ENCODE measurements around the gene ABHD4.
"Not testable (repeated sequence)": the region's sequence is repeated elsewhere in the genome, so short reads cannot be mapped to it uniquely, and the experiment has no call there.

ABHD4 gene

GRCh38 chr14:22613736-22614239, 15.7 kb downstream of the ABHD4 start:
- no peak overlapping the region for H3K4me3 ChIP-seq (ENCODE audit: low read depth, low read length)
- TF ChIP-seq, protein P1, sequence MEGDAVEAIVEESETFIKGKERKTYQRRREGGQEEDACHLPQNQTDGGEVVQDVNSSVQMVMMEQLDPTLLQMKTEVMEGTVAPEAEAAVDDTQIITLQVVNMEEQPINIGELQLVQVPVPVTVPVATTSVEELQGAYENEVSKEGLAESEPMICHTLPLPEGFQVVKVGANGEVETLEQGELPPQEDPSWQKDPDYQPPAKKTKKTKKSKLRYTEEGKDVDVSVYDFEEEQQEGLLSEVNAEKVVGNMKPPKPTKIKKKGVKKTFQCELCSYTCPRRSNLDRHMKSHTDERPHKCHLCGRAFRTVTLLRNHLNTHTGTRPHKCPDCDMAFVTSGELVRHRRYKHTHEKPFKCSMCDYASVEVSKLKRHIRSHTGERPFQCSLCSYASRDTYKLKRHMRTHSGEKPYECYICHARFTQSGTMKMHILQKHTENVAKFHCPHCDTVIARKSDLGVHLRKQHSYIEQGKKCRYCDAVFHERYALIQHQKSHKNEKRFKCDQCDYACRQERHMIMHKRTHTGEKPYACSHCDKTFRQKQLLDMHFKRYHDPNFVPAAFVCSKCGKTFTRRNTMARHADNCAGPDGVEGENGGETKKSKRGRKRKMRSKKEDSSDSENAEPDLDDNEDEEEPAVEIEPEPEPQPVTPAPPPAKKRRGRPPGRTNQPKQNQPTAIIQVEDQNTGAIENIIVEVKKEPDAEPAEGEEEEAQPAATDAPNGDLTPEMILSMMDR (IDR thresholded peaks at IDR 0.05; ENCODE audit: low read depth, low read length): no peak

- TF ChIP-seq, protein P1 (IDR thresholded peaks at IDR 0.05; ENCODE audit: low read depth, low read length): no peak
- no peak overlapping the region for H3K4me3 ChIP-seq (ENCODE audit: low read depth, low read length)
Measured at GRCh38 chr14:22614240-22614799, 16.2 kb downstream of the ABHD4 start.

- H3K4me3 ChIP-seq (ENCODE audit: low read depth, low read length): not testable (repeated sequence)
Measured at GRCh38 chr14:22615765-22616164, 17.7 kb downstream of the ABHD4 start.

DNA sequence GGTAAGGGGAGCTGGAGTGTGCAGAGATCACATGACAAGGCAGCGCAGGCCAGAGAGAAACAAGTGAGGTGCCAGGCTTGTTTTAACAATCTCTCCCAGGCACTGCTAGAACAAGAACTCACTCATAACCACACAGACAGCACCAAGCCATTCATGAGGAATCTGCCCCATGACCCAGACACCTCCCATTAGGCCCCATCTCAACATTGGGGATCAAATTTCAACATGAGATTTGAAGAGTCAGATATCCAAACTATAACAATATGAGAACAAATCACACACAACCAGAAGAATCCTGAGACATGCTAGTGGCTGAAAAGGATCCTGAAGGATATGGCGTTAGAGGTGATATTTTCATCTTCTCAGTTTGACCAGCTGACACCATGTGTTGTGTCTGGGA, 24.2 kb downstream of the ABHD4 start:
- TF ChIP-seq, protein P1 (IDR thresholded peaks at IDR 0.05; ENCODE audit: low read depth, low read length): no peak
- no peak overlapping the region for H3K4me3 ChIP-seq (ENCODE audit: low read depth, low read length)

DNA sequence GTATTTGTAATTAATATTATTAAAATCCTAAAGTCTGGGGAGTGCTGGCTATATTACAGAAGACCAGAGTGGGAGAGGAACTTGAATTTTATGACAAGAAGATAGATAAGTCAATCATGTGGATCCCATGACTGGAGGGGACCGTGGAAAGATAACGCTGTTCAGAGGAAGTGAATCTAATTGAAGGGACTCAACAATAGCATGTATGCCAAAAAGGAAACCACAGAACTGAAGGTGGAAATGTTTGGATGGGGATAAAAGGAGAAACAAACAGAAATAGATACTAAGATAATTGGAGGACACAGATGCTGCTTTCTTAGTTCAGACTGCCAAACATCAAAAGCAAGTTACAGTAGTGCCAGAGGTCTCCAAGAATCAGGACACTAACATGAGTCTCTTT, 24.9 kb downstream of the ABHD4 start:
- H3K4me3 ChIP-seq (ENCODE audit: low read depth, low read length): no peak overlapping the region
- TF ChIP-seq, protein P1 (IDR thresholded peaks at IDR 0.05; ENCODE audit: low read depth, low read length): no peak

DNA sequence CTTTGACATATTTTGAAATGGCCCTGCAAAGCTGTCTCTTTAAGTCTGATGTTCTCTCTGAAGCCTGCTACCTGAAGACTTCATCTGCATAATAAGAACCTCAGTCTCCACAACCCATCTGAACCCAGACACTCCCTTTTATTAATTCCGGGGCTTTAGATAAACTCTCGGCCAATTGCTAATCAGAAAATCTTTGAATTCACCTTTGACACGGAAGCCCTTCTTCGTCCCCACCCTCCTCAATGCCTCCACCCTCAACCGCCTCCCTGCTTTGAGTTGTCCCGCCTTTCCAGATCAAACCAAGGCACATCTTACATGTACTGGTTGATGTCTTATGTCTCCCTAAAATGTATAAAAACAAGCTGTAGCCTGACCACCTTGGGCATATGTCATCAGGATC, 28.5 kb downstream of the ABHD4 start:
- no peak overlapping the region for H3K4me3 ChIP-seq (ENCODE audit: low read depth, low read length)

DNA sequence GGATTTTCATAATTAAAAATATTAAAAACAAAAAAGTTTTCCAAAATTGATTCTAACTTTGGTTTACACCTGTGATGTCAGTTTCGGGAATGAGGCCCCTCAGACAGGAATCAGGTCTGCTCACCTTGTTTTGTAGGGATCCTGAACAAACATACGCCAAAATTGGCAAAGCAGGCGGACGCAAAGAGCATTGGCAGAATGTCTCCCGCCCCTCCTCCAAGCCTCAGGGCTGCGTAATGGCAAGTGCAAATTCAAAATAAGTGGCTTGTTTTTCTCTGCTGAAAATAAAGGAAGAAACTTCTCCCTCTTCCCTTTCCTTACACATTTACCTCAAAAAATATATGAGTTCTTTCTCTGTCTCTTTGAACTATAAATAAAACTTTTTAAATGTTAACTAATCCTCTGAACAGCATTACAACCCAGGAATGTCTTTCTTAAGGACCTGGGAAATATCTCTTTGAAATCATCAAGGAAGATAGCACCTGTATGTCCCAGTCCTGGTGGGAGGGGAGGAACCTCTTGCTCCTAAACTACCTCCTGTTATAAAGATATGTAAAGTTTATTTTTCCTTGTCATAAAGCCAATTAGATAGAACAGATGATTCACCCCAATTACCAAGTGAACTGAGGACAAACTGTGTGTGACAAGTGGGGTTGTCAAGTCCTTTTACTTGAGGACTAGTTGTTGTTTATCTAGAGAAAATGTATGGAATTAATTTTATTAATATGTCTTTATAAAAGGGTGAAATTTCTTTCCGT, 29.6 kb downstream of the ABHD4 start:
- TF ChIP-seq, protein P1 (IDR thresholded peaks at IDR 0.05; ENCODE audit: low read depth, low read length): no peak

More for the DNA sequence above, 28.5 kb downstream of the ABHD4 start:
- TF ChIP-seq, protein P1 (IDR thresholded peaks at IDR 0.05; ENCODE audit: low read depth, low read length): no peak

More for the DNA sequence above, 29.6 kb downstream of the ABHD4 start:
- no peak overlapping the region for H3K4me3 ChIP-seq (ENCODE audit: low read depth, low read length)
